GM21367 (cell line): ENCODE measurements around the gene C16orf89.
A peak's percentile ranks its signal among the peaks of the same experiment; 100 is the strongest.
"Not testable (repeated sequence)": the region's sequence is repeated elsewhere in the genome, so short reads cannot be mapped to it uniquely, and the experiment has no call there.

Experiments used
- ATAC-seq: cut with Tn5 transposase; IDR thresholded peaks from one replicate; pipeline ENCODE4 v1.9.1; 2021; ENCODE audit not compliant: unreplicated experiment

C16orf89 gene, protein sequence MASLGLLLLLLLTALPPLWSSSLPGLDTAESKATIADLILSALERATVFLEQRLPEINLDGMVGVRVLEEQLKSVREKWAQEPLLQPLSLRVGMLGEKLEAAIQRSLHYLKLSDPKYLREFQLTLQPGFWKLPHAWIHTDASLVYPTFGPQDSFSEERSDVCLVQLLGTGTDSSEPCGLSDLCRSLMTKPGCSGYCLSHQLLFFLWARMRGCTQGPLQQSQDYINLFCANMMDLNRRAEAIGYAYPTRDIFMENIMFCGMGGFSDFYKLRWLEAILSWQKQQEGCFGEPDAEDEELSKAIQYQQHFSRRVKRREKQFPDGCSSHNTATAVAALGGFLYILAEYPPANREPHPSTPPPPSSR

DNA sequence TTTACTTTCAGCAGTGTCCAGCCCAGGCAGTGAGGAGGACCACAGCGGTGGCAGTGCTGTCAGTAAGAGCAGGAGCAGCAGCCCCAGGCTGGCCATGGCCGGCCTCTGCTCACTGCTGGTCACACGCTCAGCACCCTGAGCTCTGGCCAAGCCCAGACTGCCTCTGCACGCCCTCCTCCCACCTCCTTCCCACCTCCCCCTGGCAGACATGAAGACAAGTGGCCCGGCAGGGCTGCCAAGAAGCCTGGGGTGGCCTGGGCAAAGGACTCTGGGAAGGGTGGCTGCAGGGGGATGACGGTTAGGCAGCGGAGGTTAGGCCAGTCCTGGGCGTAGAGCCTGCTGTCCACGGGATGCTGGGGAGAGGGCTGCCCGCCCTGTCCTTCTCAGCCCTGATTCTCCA, at the start of gene C16orf89:
C16orf89 (minus strand) TSS at position 144 of the 400 bp plus-strand sequence; CDS start at position 96, 48 bp downstream.
- no peak for ATAC-seq

DNA sequence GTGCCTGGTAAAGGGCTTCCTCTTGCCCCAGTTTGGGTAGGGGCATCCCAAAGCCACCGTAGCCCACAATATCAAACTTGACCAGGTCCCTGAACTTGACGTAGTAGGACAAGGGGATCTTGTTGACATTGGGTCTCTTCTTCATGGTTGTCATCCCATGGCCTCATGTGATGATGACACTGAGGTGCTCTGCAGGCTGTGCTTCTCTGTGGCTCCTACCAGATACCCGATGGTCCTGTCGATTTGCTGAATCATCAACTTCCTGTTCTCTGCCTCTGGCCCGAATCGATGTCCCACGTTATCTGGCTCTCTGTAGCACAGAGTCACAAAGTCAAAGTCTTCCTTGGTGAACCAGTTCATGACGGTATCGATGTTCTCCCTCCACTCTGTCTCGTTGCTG, 45.2 kb upstream of the C16orf89 start:
- not testable (repeated sequence) for ATAC-seq

DNA sequence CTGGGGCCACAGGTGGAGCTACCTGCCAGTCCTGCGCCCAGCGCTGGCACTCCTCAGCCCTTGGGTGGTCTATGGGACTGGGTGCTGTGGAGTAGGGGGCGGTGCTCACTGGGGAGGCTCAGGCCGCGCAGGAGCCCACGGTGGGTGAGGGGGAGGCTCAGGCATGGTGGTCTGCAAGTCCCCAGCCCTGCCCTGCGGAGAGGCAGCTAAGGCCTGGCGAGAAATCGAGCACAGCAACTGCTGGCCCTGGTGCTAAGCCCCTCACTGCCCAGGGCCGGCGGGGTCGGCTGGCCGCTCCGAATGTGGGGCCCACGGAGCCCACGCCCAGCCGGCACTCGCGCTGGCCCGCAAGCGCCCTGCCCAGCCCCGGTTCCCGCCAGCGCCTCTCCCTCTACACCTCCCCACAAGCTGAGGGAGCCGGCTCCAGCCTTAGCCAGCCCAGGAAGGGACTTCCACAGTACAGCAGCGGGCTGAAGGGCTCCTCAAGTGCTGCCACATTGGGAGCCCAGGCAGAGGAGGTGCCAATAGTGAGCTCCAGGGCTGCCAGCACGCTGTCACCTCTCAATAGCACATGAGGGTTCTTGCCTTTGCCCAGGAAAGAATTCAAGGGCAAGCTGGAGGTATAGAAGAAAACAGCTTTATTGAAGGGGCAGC, 42.9 kb upstream of the C16orf89 start:
- ATAC-seq, result no peak

DNA sequence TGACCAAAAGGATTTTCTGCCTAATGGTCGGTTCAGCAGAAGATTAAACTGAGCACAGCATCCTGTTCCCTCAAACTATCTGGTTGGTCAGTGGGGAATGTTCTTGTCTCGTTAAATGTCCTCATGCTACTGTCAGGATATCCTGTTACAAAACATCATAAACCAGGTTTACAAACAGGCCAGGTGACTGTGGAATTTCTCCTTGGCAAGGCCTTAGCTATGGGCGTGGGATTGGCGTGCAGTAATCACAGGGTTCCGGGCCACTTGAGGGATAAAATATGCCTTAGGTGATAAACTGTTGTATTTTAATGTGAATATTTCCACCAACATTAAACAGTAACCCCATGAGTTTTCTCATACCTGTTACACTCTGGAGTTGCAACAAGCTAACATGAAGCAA, 39.3 kb upstream of the C16orf89 start:
- not testable (repeated sequence) for ATAC-seq

DNA sequence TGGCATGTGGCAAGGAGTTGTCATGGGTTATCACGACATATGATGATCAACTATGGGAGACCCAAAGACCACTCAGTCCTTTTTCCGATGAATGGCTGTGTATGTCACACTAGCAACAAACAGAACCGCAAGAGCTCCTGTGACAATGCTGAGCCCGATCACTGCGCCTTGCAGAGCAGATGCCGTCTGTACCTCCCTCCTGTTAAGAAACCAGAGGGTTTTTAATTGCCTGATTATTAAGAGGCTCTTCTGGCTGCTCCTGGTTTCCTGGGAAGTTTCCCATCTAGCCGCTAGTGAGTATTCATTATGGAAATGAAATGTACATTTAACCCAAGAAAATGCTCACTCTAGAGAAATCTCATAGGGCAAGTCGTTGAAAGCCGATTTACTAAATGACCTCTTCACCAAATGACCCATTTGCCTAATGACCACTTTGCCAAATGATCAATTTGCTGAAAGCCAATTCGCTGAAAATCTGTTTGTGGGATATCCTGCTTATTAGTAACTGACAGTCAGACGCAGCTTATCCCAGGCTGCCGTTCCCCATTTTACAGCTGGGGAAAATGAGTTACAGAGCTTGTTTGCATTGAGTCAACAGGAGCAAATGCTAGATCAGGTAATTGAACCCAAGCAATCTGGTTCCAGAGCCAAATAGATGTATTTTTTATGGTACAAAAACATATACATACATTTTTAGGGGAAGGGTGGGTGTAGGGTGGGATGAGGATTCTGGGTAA, 37.7 kb upstream of the C16orf89 start:
- not testable (repeated sequence) for ATAC-seq

DNA sequence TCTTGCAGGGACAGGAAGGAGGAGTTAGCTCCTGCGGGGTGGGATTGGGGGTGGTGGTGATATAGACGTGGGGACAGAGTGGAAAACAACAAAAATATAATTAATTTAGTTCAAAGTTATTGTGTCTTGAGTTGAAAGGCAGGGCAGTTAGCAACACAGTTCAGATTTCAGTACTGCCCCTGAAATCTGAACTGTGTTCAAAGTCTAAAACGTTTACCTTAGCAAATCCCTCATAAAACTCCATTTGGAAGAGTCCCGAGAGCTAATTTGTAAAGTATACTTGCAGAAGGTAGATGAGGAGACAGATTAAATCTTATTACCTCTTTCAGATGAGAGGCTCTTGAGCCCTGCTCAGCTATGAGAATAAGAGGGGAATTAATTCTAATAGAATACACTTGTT, 33.4 kb upstream of the C16orf89 start:
- ATAC-seq, result not testable (repeated sequence)

DNA sequence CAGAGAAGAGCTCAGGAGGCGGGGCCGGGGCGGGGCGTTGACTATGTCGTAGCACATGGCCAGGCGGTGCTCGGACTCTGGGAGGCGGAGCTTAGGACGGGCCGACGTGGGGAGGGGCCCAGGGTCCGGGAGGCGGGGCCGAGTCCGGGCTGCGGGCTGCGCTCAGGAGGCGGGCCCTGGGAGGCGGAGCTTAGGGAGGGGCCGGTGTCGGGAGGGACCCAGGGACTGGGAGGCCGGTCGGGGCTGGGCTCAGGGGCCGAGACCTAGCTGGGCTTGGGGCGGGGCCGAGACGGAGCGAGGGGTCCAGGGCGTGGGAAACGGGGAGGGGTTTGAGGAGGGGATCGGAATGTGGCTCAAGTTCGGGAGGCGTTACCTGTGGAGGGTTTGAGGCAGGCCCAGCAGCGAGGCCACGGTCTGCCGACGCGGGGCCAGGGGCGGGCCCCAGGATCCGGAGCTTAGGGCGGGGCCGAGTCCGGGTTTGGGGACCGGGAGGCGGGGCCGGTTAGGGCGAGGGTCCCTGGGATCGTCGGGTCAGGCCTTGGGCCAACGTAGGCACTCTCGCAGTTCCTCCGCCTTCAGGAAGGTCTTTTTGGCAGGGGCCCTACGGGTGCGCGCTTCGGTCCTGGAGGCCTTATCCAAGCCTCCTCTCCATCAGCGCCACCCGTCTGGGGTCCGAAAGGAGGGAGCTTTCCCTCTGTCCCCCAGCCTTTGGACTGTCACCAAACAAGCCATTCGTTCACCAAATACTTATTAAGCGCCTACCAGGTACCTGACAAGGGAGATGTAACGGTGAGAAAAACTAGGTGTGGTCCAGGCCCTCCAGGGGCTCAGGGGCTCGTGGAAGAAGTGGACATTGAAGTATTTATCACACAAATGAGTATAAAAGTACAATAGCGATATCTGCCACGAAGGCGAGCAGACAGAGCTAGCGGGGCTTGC, 32.7 kb upstream of the C16orf89 start:
- ATAC-seq, result not testable (repeated sequence)

DNA sequence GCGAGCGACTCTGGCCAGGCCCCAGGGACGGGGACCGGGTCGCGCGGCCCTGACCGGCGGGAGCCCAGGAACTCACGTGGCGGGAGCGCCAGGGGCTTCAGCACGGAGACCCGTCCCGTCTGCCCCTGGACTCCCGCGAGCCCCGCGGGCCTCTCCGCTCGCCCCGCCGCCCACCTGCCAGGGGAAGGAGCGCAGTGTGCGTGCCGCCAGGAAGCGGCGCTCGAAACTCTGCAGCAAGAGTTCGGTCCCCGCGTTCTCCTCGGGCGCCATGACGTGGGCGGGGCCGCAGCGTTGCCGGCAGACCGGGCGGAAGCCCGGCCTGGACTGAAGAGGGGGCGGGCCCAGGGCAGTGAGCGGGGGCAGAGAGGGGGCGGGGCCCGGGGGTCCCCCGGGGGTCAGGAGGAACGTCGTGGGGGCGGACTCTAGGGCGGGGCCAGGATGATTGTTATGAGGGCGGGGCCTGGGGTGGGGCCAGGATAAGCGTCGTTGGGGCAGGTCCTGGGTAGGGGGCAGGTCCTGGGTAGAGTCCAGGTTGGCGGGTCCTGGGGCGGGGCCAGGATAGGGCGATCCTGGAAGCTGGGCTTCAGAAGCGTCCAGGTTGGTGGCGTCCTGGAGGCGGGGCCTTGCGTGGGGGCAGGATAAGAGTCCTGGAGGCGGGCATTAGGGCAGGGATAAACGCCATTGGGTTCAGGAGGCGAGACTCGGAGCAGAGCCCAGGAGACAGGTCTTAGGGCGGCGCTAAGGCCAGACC, 31.9 kb upstream of the C16orf89 start, which contains the start of gene EEF2KMT:
EEF2KMT (minus strand) TSS at position 326 of the 751 bp plus-strand sequence; CDS start at position 270, 56 bp downstream.
- ATAC-seq, result peak; percentile 87

DNA sequence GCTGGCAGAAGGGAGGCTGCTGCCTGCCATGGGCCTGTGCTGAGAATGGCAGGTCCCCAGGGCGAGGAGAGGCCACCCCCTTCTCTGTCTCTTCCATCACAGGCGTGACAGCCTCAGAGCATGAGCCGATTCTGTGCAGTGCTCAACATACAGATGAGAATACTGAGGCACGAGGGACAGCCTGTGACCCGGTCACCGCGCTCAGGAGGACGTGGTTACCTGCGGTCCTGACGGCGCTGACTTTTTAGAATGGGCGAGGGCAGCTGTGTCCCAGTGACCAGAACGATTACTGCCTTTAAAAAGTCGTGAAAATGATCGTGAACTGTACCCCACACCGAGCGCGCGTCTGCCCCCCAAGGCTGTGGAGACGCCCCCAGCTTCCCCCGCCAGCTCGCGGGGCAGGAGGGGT, 31.3 kb upstream of the C16orf89 start:
- not testable (repeated sequence) for ATAC-seq

DNA sequence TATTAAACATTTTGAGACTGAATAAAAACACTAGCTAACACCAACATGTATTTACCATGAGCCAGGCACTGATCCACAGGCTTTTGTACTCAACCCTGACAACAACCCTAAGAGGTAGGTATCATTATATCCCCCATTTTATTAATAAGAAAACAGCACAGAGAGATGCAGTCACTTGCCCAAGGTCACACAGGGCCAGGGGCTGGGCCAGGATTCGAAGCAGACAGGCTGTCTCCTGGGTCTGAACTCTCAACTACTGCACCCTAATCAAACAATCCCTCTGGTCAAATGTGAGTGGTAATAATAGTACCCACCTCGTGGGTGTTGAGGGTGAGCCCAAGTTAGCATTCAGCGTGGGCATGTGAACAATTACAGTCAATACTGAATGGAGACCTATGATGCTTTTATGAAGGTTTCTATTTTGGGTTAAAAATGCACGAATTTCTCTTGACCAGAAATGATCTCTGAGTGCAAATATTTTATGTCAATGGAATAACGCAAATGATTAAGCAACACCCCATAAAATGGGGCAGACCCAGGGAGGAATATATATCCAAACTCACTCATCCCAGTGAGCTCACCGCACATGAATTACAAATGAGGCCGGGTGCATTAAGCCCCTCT, 30.8 kb upstream of the C16orf89 start:
- ATAC-seq, result not testable (repeated sequence)

DNA sequence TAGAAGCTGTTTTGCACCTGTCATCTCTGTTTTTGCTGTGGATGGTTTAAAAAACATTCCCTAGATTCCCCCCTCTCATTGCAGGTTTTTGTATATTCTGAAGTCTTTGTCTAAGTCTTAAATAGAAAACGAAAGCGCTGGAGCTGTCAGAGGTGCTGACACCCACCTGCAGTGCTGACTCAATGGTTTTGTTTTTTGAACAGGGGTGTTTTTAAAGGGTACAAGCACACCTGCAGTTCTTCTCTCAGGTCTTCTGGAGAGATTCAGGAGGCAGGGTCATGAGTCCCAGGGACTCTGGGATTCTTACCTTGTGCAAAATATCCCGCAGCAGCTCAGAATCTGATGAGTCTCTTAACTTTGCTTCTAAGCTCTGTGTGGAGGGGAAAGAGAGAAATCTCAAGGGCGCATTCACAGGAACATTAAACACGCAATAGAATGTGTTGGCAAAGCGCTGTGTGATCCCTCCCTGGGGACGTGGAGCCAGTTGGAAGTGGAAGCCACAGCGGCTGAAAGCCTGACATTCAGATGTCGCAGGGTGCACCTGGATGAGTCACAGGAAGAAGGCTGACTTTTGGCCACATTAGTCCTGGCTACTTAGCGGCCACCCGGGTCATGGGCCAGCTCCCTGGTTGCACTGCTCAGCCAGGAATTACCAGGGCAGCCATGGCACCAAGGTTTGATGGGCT, 29.5 kb upstream of the C16orf89 start:
- ATAC-seq, result not testable (repeated sequence)

DNA sequence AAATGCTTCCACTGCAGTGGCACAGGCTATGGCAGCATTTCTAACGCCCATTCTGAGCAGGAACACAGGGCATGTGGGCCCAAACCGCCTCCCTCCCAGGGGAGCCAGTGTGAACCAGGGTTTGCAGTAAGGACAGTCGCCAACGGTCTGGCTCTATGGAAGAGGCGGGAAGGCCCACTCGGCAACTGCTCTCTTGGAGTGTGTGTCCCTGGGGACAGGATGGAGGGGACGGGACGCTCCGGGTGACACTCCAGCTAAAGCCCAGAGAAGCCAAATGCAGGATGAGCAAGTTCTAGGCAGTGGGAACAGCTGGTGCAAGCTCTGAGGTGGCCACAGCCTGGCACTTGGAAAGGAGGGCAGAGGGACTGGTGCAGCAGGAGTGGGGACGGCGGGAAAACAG, 28.0 kb upstream of the C16orf89 start:
- not testable (repeated sequence) for ATAC-seq

DNA sequence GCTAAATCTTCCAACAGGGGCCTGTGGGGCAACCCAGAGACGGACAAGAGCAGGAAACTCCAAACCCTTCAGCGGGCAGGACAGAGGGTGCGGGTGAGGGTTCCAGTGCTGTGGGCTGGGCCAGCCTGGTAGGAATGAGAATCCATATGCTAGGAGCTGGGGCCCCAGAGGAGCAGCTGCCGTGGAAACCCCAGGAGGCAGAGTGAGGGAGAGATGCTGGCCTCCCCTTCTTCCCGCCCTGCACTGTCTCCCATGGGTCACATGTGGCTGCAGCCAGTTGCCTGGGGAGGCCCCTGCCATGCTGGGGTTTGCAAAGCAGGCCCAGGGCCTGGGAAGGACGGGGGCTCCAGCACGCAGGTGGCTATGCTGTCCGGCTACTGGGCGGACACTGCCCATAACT, 27.3 kb upstream of the C16orf89 start:
- ATAC-seq, result not testable (repeated sequence)

DNA sequence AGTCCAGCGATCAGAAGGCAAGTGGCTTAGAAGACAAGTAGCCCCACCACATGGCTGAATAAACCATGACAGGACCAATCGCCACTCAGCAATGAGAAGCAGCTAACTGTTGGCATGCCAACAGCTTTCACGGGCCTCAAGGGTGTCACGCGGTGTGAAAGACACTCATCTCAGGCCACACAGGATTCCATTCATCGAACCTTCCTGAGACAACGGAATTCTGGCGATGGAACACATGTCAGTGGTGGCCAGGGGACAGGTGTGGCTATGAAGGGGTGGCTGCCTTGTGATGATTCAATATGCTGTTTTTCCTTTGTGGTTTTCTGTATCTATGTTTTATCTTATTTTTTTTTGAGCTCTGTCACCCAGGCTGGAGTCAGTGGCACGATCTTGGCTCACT, 24.8 kb upstream of the C16orf89 start:
- not testable (repeated sequence) for ATAC-seq

DNA sequence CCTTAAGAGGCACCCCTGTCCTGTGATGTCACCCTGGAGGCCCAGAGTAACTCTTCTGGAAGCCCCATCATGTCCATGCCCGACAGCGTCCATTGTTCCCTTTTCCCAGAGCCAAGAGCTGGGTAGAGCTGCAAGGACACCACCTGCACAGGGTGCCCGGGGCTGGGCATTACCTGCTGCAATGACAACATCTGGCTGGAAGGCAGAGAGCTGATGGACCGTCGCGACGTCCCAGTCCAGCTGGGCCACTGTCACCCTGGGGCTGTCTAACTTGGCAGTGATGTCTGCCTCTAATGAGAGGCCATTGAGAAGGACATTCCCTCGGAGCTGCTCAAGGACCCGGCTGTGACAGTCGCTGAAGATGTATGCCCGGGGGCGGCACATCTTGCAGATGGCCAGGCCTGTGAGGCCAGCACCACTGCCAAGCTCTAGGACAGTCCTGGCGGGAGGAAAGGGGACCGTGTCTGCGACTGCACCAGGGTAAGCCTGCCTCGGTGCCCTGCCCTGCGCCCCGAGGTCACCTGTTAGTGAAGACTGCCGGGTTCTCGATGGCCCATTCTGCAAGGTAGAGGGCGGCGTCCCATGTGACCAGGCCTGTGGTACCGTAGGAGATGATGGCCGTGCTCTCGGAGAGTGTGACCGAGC, 24.3 kb upstream of the C16orf89 start:
- ATAC-seq, result not testable (repeated sequence)

DNA sequence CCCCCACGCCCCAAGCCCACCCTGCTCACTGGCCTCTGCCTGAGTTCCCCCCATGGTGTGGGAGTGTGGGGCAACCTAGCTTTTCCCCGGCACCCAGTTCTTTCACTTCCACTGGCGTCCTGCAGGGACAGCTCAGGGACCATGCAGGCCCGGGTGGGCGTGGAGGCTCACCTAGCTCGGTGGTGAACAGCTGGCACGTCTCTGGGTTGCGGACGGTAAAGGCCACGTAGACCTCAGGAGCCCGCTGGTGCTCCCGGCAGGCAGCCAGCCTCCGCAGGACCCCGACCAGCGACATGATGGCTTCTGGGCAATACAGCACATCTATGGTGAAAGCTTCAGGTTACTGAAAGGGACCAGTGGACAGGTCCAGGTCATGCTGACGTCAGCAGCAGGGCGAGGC, 23.2 kb upstream of the C16orf89 start:
- ATAC-seq, result not testable (repeated sequence)

DNA sequence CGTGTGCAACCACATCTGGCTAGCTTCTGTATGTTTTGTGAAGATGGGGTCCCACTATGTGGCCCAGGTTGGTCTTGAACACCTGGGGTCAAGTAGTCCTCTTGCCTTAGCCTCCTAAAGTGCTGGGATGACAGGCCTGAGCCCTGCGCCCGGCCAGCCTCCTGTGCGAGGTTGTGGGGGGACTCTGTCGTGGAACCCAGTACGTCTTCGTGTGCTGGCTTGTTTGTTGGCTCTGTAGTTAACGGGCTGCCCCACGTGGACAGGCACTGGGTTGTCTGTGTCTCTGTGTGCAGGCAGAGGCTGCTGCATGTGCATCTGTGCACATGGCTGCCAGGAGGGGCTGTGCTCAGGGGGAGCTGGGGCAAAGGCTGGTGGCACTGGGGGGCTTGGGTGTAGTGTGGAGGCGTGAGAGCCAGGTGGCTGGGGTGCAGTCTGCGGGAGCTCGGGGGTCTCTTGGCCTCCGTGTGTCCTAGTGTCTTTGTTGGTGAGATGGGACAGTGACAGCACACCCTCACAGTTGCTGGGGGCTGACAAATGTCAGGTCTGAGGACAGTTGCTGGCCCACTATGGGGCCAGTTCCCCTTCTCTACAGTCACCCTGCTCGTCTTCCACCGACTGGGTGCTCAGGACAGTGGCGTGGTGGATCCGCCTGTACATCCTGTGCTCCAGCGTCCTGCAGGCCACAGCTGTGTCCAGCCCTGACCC, 22.5 kb upstream of the C16orf89 start:
- ATAC-seq, result not testable (repeated sequence)
